ENCODE results near the gene ID2. TPM values are rescaled to one million over a fixed set of nuclear protein-coding genes. Genes with fewer than 3 reads are reported as not detected.

ID2 gene
- total and polyA plus RNA-seq, 2 of the 13 experiments (the other 11 are each of a cell fraction or from before 2014, with no cell fraction given): 214 to 719 TPM

DNA sequence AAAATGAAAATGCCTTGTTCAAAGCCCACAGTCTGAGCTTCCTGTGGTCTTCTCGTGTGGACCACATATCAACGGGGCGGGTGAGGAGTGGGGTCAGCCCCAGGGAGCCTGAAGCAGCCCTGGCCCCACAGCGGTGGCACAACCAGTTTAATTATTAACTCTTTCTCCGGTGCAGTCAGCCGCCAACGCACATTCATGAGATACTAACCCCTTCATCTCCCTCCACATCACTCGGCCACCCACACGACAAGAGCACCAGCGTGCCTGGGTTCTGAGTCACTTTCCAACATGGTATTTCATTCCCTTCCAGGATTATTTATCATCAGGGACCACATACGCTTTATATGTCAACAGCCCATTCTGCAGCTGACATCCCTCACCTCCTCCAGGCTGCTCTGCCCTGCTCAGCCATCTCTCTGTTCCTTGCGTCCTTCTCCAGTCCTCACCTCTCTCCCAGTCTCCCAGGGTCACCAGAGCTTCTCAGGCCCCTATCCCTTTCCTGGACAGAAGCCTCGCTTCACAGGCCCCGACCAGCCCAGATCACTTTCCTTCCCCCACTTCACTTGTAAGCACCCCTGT, 48.0 kb upstream of the ID2 start (continued):
- TF ChIP-seq, protein P1, sequence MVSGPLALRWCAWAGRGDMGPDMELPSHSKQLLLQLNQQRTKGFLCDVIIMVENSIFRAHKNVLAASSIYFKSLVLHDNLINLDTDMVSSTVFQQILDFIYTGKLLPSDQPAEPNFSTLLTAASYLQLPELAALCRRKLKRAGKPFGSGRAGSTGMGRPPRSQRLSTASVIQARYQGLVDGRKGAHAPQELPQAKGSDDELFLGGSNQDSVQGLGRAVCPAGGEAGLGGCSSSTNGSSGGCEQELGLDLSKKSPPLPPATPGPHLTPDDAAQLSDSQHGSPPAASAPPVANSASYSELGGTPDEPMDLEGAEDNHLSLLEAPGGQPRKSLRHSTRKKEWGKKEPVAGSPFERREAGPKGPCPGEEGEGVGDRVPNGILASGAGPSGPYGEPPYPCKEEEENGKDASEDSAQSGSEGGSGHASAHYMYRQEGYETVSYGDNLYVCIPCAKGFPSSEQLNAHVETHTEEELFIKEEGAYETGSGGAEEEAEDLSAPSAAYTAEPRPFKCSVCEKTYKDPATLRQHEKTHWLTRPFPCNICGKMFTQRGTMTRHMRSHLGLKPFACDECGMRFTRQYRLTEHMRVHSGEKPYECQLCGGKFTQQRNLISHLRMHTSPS (CRISPR knock-in tag; IDR thresholded peaks at IDR 0.05; ENCODE audit: low read depth): peak; percentile 63; the same call in 1 of the 2 replicates
- TF ChIP-seq ZNF263 (CRISPR knock-in tag; IDR thresholded peaks at IDR 0.05): peak; percentile 51; the same call in 1 of the 2 replicates
- TF ChIP-seq ZNF44 (CRISPR knock-in tag; IDR thresholded peaks at IDR 0.05): peak; percentile 80; the same call in 1 of the 2 replicates
- TF ChIP-seq ZNF615 (CRISPR knock-in tag; IDR thresholded peaks at IDR 0.05; ENCODE audit: borderline replicate concordance): no peak
- TF ChIP-seq ZEB1 (IDR thresholded peaks at IDR 0.05; ENCODE audit: insufficient replicate concordance, low read depth): no peak
- no peak for TF ChIP-seq KDM5A (IDR thresholded peaks at IDR 0.05; ENCODE audit: borderline replicate concordance, low read length)
- TF ChIP-seq ZNF143 (CRISPR knock-in tag; IDR thresholded peaks at IDR 0.05): peak; percentile 11; the same call in 1 of the 2 replicates
- TF ChIP-seq HNF4G (IDR thresholded peaks at IDR 0.05; ENCODE audit: borderline replicate concordance, low read depth, low read length): peak; percentile 42; the same call in 1 of the 2 replicates
- TF ChIP-seq HNF4G (CRISPR knock-in tag; IDR thresholded peaks at IDR 0.05; ENCODE audit: borderline replicate concordance, low read depth): peak; percentile 61; the same call in 1 of the 2 replicates
- TF ChIP-seq PTBP1 (IDR thresholded peaks at IDR 0.05; ENCODE audit: low read depth, low read length, poor library complexity, severe bottlenecking): no peak
- no peak for TF ChIP-seq ZNF260 (CRISPR knock-in tag; IDR thresholded peaks at IDR 0.05; ENCODE audit: borderline replicate concordance, low read depth)
- TF ChIP-seq REXO4 (CRISPR knock-in tag; IDR thresholded peaks at IDR 0.05; ENCODE audit: borderline replicate concordance): no peak
- TF ChIP-seq, protein P2, sequence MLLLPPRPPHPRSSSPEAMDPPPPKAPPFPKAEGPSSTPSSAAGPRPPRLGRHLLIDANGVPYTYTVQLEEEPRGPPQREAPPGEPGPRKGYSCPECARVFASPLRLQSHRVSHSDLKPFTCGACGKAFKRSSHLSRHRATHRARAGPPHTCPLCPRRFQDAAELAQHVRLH (CRISPR knock-in tag; IDR thresholded peaks at IDR 0.05; ENCODE audit: borderline replicate concordance, low read depth): peak; percentile 48; the same call in 1 of the 2 replicates
- no peak for TF ChIP-seq NFRKB (IDR thresholded peaks at IDR 0.05)
- TF ChIP-seq, protein P3, sequence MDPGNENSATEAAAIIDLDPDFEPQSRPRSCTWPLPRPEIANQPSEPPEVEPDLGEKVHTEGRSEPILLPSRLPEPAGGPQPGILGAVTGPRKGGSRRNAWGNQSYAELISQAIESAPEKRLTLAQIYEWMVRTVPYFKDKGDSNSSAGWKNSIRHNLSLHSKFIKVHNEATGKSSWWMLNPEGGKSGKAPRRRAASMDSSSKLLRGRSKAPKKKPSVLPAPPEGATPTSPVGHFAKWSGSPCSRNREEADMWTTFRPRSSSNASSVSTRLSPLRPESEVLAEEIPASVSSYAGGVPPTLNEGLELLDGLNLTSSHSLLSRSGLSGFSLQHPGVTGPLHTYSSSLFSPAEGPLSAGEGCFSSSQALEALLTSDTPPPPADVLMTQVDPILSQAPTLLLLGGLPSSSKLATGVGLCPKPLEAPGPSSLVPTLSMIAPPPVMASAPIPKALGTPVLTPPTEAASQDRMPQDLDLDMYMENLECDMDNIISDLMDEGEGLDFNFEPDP (CRISPR knock-in tag; conservative IDR thresholded peaks at IDR 0.05): no peak
- TF ChIP-seq, protein P4, sequence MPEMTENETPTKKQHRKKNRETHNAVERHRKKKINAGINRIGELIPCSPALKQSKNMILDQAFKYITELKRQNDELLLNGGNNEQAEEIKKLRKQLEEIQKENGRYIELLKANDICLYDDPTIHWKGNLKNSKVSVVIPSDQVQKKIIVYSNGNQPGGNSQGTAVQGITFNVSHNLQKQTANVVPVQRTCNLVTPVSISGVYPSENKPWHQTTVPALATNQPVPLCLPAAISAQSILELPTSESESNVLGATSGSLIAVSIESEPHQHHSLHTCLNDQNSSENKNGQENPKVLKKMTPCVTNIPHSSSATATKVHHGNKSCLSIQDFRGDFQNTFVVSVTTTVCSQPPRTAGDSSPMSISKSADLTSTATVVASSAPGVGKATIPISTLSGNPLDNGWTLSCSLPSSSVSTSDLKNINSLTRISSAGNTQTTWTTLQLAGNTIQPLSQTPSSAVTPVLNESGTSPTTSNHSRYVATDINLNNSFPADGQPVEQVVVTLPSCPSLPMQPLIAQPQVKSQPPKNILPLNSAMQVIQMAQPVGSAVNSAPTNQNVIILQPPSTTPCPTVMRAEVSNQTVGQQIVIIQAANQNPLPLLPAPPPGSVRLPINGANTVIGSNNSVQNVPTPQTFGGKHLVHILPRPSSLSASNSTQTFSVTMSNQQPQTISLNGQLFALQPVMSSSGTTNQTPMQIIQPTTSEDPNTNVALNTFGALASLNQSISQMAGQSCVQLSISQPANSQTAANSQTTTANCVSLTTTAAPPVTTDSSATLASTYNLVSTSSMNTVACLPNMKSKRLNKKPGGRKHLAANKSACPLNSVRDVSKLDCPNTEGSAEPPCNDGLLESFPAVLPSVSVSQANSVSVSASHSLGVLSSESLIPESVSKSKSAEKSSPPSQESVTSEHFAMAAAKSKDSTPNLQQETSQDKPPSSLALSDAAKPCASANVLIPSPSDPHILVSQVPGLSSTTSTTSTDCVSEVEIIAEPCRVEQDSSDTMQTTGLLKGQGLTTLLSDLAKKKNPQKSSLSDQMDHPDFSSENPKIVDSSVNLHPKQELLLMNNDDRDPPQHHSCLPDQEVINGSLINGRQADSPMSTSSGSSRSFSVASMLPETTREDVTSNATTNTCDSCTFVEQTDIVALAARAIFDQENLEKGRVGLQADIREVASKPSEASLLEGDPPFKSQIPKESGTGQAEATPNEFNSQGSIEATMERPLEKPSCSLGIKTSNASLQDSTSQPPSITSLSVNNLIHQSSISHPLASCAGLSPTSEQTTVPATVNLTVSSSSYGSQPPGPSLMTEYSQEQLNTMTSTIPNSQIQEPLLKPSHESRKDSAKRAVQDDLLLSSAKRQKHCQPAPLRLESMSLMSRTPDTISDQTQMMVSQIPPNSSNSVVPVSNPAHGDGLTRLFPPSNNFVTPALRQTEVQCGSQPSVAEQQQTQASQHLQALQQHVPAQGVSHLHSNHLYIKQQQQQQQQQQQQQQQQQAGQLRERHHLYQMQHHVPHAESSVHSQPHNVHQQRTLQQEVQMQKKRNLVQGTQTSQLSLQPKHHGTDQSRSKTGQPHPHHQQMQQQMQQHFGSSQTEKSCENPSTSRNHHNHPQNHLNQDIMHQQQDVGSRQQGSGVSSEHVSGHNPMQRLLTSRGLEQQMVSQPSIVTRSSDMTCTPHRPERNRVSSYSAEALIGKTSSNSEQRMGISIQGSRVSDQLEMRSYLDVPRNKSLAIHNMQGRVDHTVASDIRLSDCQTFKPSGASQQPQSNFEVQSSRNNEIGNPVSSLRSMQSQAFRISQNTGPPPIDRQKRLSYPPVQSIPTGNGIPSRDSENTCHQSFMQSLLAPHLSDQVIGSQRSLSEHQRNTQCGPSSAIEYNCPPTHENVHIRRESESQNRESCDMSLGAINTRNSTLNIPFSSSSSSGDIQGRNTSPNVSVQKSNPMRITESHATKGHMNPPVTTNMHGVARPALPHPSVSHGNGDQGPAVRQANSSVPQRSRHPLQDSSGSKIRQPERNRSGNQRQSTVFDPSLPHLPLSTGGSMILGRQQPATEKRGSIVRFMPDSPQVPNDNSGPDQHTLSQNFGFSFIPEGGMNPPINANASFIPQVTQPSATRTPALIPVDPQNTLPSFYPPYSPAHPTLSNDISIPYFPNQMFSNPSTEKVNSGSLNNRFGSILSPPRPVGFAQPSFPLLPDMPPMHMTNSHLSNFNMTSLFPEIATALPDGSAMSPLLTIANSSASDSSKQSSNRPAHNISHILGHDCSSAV (CRISPR knock-in tag; IDR thresholded peaks at IDR 0.05; ENCODE audit: borderline replicate concordance): no peak

Data from HepG2 (cell line).